ENCODE data around the gene MYO18B. TPM values are rescaled to one million over a fixed set of nuclear protein-coding genes. Genes with fewer than 3 reads are reported as not detected.

The MYO18B gene
- total RNA-seq, 1 donor from 2014 or later = 0.07 TPM

GRCh38 chr22:25762147-25762546 lies 20.2 kb downstream of the MYO18B start:
- Histone ChIP-seq H3K79me2 (ENCODE audit: insufficient read depth, low read length) (no peaks in the 10 kb centered on the region), H3K27me3 (ENCODE audit: insufficient read depth, low read length) (no peaks in the 10 kb centered on the region), H3K4me1 (ENCODE audit: insufficient read depth, low read length) (peaks cover 22% of the 10 kb centered on the region), H2AFZ (ENCODE audit: low read depth, low read length) (no peak overlapping the region), H3K9ac (ENCODE audit: low read length) (no peak overlapping the region), H3K36me3 (ENCODE audit: insufficient read depth, low read length) (no peaks in the 10 kb centered on the region), H4K20me1 (ENCODE audit: insufficient read depth, low read length) (no peaks in the 10 kb centered on the region), H3K4me2 (ENCODE audit: low read length) (peak overlapping the region; percentile 4), H3K27ac (ENCODE audit: low read depth, low read length) (no peak overlapping the region), H3K9me3 (ENCODE audit: insufficient read depth, low read depth, low read length) (peaks cover 13% of the 10 kb centered on the region), H3K4me3 (ENCODE audit: insufficient read depth, low read depth, low read length) (no peak overlapping the region)
- Mint-ChIP-seq H3K4me3 (ENCODE audit: unreplicated experiment) (peak overlapping the region; percentile 45), H3K36me3 (ENCODE audit: low read depth, unreplicated experiment) (peaks cover under 1% of the 10 kb centered on the region), H3K27me3 (ENCODE audit: low read depth, unreplicated experiment) (peaks cover 3% of the 10 kb centered on the region), H3K27ac (ENCODE audit: unreplicated experiment) (peak overlapping the region; percentile 62), H3K9me3 (ENCODE audit: unreplicated experiment) (peaks cover 23% of the 10 kb centered on the region), H3K4me1 (ENCODE audit: low read depth, unreplicated experiment) (peaks cover 21% of the 10 kb centered on the region)
- DNase-seq (ENCODE audit: low read depth) (peak; percentile 20), FAIRE-seq (no peak)
- TF ChIP-seq EZH2 (IDR thresholded peaks at IDR 0.05; ENCODE audit: insufficient read depth, low read length) = no peak
- TF ChIP-seq, protein P1, sequence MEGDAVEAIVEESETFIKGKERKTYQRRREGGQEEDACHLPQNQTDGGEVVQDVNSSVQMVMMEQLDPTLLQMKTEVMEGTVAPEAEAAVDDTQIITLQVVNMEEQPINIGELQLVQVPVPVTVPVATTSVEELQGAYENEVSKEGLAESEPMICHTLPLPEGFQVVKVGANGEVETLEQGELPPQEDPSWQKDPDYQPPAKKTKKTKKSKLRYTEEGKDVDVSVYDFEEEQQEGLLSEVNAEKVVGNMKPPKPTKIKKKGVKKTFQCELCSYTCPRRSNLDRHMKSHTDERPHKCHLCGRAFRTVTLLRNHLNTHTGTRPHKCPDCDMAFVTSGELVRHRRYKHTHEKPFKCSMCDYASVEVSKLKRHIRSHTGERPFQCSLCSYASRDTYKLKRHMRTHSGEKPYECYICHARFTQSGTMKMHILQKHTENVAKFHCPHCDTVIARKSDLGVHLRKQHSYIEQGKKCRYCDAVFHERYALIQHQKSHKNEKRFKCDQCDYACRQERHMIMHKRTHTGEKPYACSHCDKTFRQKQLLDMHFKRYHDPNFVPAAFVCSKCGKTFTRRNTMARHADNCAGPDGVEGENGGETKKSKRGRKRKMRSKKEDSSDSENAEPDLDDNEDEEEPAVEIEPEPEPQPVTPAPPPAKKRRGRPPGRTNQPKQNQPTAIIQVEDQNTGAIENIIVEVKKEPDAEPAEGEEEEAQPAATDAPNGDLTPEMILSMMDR (IDR thresholded peaks at IDR 0.05; ENCODE audit: insufficient read depth, low read depth, low read length) = no peak

GRCh38 chr22:25763239-25763777 lies 21.3 kb downstream of the MYO18B start:
- Histone ChIP-seq H3K79me2 (ENCODE audit: insufficient read depth, low read length) (no peaks in the 10 kb centered on the region), H3K9me3 (ENCODE audit: insufficient read depth, low read depth, low read length) (peaks cover 18% of the 10 kb centered on the region)

More at GRCh38 chr22:25763239-25763777, 21.3 kb downstream of the MYO18B start:
- FAIRE-seq = no peak
- H3K27me3 Mint-ChIP-seq (ENCODE audit: low read depth, unreplicated experiment) = peaks cover 3% of the 10 kb centered on the region
- peak; percentile 23 for DNase-seq (ENCODE audit: low read depth)
- peak overlapping the region; percentile 47 for H3K27ac Mint-ChIP-seq (ENCODE audit: unreplicated experiment)
- H3K4me3 Mint-ChIP-seq (ENCODE audit: unreplicated experiment) = no peak overlapping the region
- H3K27me3 ChIP-seq (ENCODE audit: insufficient read depth, low read length) = no peaks in the 10 kb centered on the region
- TF ChIP-seq EZH2 (IDR thresholded peaks at IDR 0.05; ENCODE audit: insufficient read depth, low read length) = no peak
- TF ChIP-seq, protein P1 (IDR thresholded peaks at IDR 0.05; ENCODE audit: insufficient read depth, low read depth, low read length) = no peak
- peak overlapping the region; percentile 1 for H2AFZ ChIP-seq (ENCODE audit: low read depth, low read length)
- H3K4me1 ChIP-seq (ENCODE audit: insufficient read depth, low read length) = peaks cover 22% of the 10 kb centered on the region
- H3K4me1 Mint-ChIP-seq (ENCODE audit: low read depth, unreplicated experiment) = peaks cover 21% of the 10 kb centered on the region
- no peaks in the 10 kb centered on the region for H4K20me1 ChIP-seq (ENCODE audit: insufficient read depth, low read length)
- peaks cover 2% of the 10 kb centered on the region for H3K36me3 Mint-ChIP-seq (ENCODE audit: low read depth, unreplicated experiment)
- H3K4me3 ChIP-seq (ENCODE audit: insufficient read depth, low read depth, low read length) = no peak overlapping the region
- peak overlapping the region; percentile 11 for H3K4me2 ChIP-seq (ENCODE audit: low read length)
- H3K9me3 Mint-ChIP-seq (ENCODE audit: unreplicated experiment) = peaks cover 25% of the 10 kb centered on the region
- H3K27ac ChIP-seq (ENCODE audit: low read depth, low read length) = no peak overlapping the region
- H3K9ac ChIP-seq (ENCODE audit: low read length) = no peak overlapping the region
- H3K36me3 ChIP-seq (ENCODE audit: insufficient read depth, low read length) = no peaks in the 10 kb centered on the region

Measured in astrocyte (in vitro differentiated cells and primary cell).